H9 (cell line): ENCODE measurements around the gene SHMT1. TPM values are rescaled to one million over a fixed set of nuclear protein-coding genes. Genes with fewer than 3 reads are reported as not detected.
A peak's percentile ranks its signal among the peaks of the same experiment; 100 is the strongest.

ENCODE experiments used
- DNase-seq: peaks from one replicate; pipeline ENCODE4 v3.0.0-alpha.2; 2017
- H2AFZ ChIP-seq: one replicate; pipeline ENCODE4 v1.6.1; 2013; ENCODE audit warnings: mild to moderate bottlenecking, low read length, control low read depth, moderate library complexity
- H2AK5ac ChIP-seq: 2 replicates; pipeline ENCODE4 v1.6.1; 2013; ENCODE audit warnings: low read length, control low read depth, mixed read lengths; ENCODE audit not compliant: insufficient read length
- H2BK120ac ChIP-seq: one replicate; pipeline ENCODE4 v1.6.1; 2013; ENCODE audit warnings: low read depth, mild to moderate bottlenecking, low read length, control low read depth, inconsistent platforms; ENCODE audit not compliant: poor library complexity, severe bottlenecking
- H2BK12ac ChIP-seq: 2 replicates; pipeline ENCODE4 v1.6.1; 2013; ENCODE audit warnings: low read length, control low read depth, mixed read lengths, low read depth; ENCODE audit not compliant: insufficient read length
- H2BK15ac ChIP-seq: 2 replicates; pipeline ENCODE4 v1.6.1; 2013; ENCODE audit warnings: low read depth, low read length, control low read depth
- H2BK20ac ChIP-seq: one replicate; pipeline ENCODE4 v1.6.1; 2013; ENCODE audit warnings: low read depth, mild to moderate bottlenecking, low read length, control low read depth, inconsistent platforms; ENCODE audit not compliant: poor library complexity, severe bottlenecking
- H2BK5ac ChIP-seq: 2 replicates; pipeline ENCODE4 v1.6.1; 2013; ENCODE audit warnings: low read length, control low read depth, mixed read lengths; ENCODE audit not compliant: insufficient read length
- H3K14ac ChIP-seq: 2 replicates; pipeline ENCODE4 v1.6.1; 2013; ENCODE audit warnings: low read length, control low read depth; ENCODE audit not compliant: insufficient read depth
- H3K18ac ChIP-seq: 2 replicates; pipeline ENCODE4 v1.6.1; 2013; ENCODE audit warnings: low read depth, mild to moderate bottlenecking, mixed read lengths, low read length, control low read depth; ENCODE audit not compliant: insufficient read length
- H3K23ac ChIP-seq: 2 replicates; pipeline ENCODE4 v1.6.1; 2013; ENCODE audit warnings: low read length, control low read depth, mixed read lengths, low read depth; ENCODE audit not compliant: insufficient read length
- H3K23me2 ChIP-seq: 2 replicates; pipeline ENCODE4 v1.6.1; 2013; ENCODE audit warnings: low read depth, mild to moderate bottlenecking, mixed read lengths, low read length, control low read depth; ENCODE audit not compliant: insufficient read length, poor library complexity, severe bottlenecking
- H3K27ac ChIP-seq: 2 replicates; pipeline ENCODE4 v1.5.1; 2013; ENCODE audit warnings: low read length, control low read depth, mixed read lengths, low read depth; ENCODE audit not compliant: insufficient read length
- H3K27me3 ChIP-seq: 2 replicates; pipeline ENCODE4 v1.6.1; 2013; ENCODE audit warnings: low read length, control low read depth, inconsistent platforms; ENCODE audit not compliant: insufficient read depth
- H3K4ac ChIP-seq: 2 replicates; pipeline ENCODE4 v1.6.1; 2013; ENCODE audit warnings: low read depth, mild to moderate bottlenecking, control low read depth, inconsistent platforms, low read length, moderate library complexity
- H3K4me1 ChIP-seq: 2 replicates; pipeline ENCODE4 v1.6.1; 2013; ENCODE audit warnings: low read length, control low read depth, inconsistent platforms; ENCODE audit not compliant: insufficient read depth
- H3K4me2 ChIP-seq: 2 replicates; pipeline ENCODE4 v1.6.1; 2013; ENCODE audit warnings: low read length, control low read depth, mixed read lengths; ENCODE audit not compliant: insufficient read length, insufficient read depth
- H3K56ac ChIP-seq: 2 replicates; pipeline ENCODE4 v1.6.1; 2013; ENCODE audit warnings: low read depth, mild to moderate bottlenecking, mixed read lengths, low read length, control low read depth; ENCODE audit not compliant: insufficient read length
- H3K79me1 ChIP-seq: 2 replicates; pipeline ENCODE4 v1.6.1; 2013; ENCODE audit warnings: low read depth, mild to moderate bottlenecking, moderate library complexity, low read length, control low read depth, inconsistent platforms; ENCODE audit not compliant: insufficient read depth, poor library complexity, severe bottlenecking
- H3K79me2 ChIP-seq: 2 replicates; pipeline ENCODE4 v1.6.1; 2013; ENCODE audit warnings: low read length, control low read depth, inconsistent platforms; ENCODE audit not compliant: insufficient read depth
- H3K9ac ChIP-seq: 2 replicates; pipeline ENCODE4 v1.6.1; 2013; ENCODE audit warnings: low read length, control low read depth, mixed read lengths; ENCODE audit not compliant: insufficient read length; ENCODE audit errors: extremely low read depth
- H3K9me3 ChIP-seq: one replicate; pipeline ENCODE4 v1.6.1; 2013; ENCODE audit warnings: low read depth, low read length, inconsistent platforms; ENCODE audit not compliant: control insufficient read depth
- H3T11ph ChIP-seq: one replicate; pipeline ENCODE4 v1.6.1; 2013; ENCODE audit warnings: mild to moderate bottlenecking, low read length, control low read depth, inconsistent platforms
- H4K20me1 ChIP-seq: one replicate; pipeline ENCODE4 v1.6.1; 2013; ENCODE audit not compliant: control insufficient read depth, insufficient read length, insufficient read depth
- H4K5ac ChIP-seq: 2 replicates; pipeline ENCODE4 v1.6.1; 2013; ENCODE audit warnings: low read depth, mild to moderate bottlenecking, mixed read lengths, low read length, control low read depth; ENCODE audit not compliant: insufficient read length
- H4K8ac ChIP-seq: replicated peaks from 2 replicates; pipeline ENCODE4 v1.6.1; 2013; ENCODE audit warnings: low read length, control low read depth, mixed read lengths, low read depth; ENCODE audit not compliant: insufficient read length
- H4K91ac ChIP-seq: 2 replicates; pipeline ENCODE4 v1.6.1; 2013; ENCODE audit warnings: low read depth, mild to moderate bottlenecking, moderate library complexity, mixed read lengths, low read length, control low read depth; ENCODE audit not compliant: insufficient read length
- H3K27ac Mint-ChIP-seq, 3 experiments: 2 replicates in 2 of 3; 3 replicates in 1 of 3; pipeline ENCODE4 v1.8.0; 2020 to 2021; ENCODE audit warnings: mixed read lengths in 3 of 3, mild to moderate bottlenecking in 1 of 3, moderate library complexity in 1 of 3
- H3K27me3 Mint-ChIP-seq: 2 replicates; pipeline ENCODE4 v1.8.0; 2021; ENCODE audit warnings: low read depth, mild to moderate bottlenecking, moderate library complexity, mixed read lengths
- H3K36me3 Mint-ChIP-seq, 3 experiments: 2 replicates in 2 of 3; 3 replicates in 1 of 3; pipeline ENCODE4 v1.8.0; 2020 to 2021; ENCODE audit warnings: low read depth in 3 of 3, mixed read lengths in 3 of 3; ENCODE audit not compliant: insufficient read depth in 1 of 3
- H3K4me1 Mint-ChIP-seq, 2 experiments: 2 replicates each; pipeline ENCODE4 v1.8.0; 2020; ENCODE audit warnings: mixed read lengths in 2 of 2
- H3K4me3 Mint-ChIP-seq, 2 experiments: 2 replicates in 1 of 2; 3 replicates in 1 of 2; pipeline ENCODE4 v1.8.0; 2020 to 2021; ENCODE audit warnings: mild to moderate bottlenecking in 2 of 2, mixed read lengths in 2 of 2, moderate library complexity in 1 of 2
- H3K9me3 Mint-ChIP-seq, 2 experiments: 2 replicates in 1 of 2; 3 replicates in 1 of 2; pipeline ENCODE4 v1.8.0; 2020; ENCODE audit warnings: mild to moderate bottlenecking in 2 of 2, mixed read lengths in 2 of 2, moderate library complexity in 1 of 2
- CTCF ChIP-seq: fragments of 200-600 bp; sonication (generic); conservative IDR thresholded peaks from 3 replicates; pipeline ENCODE4 v1.8.0; 2021; ENCODE audit warnings: antibody characterized with exemption, mild to moderate bottlenecking
- WGBS: extraction: QIAGEN DNeasy Blood & Tissue Kit; methylation state at CpG from one replicate; pipeline ENCODE4 v1.1.7; 2013; ENCODE audit warnings: missing lambda C conversion rate, low lambda C conversion rate, mixed read lengths; ENCODE audit not compliant: insufficient read length; ENCODE audit errors: extremely low coverage; 5-methylcytosine and 5-hydroxymethylcytosine counted together
- total RNA-seq: library from RNA; stranded (reverse); gene quantifications from 2 replicates; pipeline ENCODE4 v1.2.1, GENCODE V29; 2021

The SHMT1 gene
- total RNA-seq, 1 experiment from 2014 or later = 42.8 TPM

GRCh38 chr17:18356624-18357023, 6.7 kb downstream of the SHMT1 start:
- Histone ChIP-seq H2AFZ (no peak overlapping the region), H4K20me1 (no peaks in the 10 kb centered on the region), H2AK5ac (no peak overlapping the region), H3K4me2 (no peak overlapping the region), H3K27me3 (no peaks in the 10 kb centered on the region), H3K4me1 (no peaks in the 10 kb centered on the region), H3K4ac (no peak overlapping the region), H3K56ac (no peak overlapping the region), H2BK12ac (no peak overlapping the region), H2BK5ac (no peak overlapping the region), H2BK20ac (no peak overlapping the region), H4K8ac (no peak overlapping the region), H3K79me1 (peaks cover 3% of the 10 kb centered on the region), H2BK15ac (no peak overlapping the region), H3K23me2 (no peaks in the 10 kb centered on the region), H3K9ac (no peak overlapping the region), H3K18ac (no peak overlapping the region), H3T11ph (no peak overlapping the region), H3K23ac (no peak overlapping the region), H3K9me3 (no peaks in the 10 kb centered on the region), H3K27ac (no peak overlapping the region), H4K5ac (no peak overlapping the region), H4K91ac (no peak overlapping the region), H2BK120ac (no peak overlapping the region), H3K79me2 (peaks cover 4% of the 10 kb centered on the region; the same call in 1 of the 2 replicates), H3K14ac (no peak overlapping the region)
- WGBS = no CpG with 5 or more reads among the region's 10 CpGs
- Mint-ChIP-seq H3K27me3 (no peaks in the 10 kb centered on the region), H3K27ac (peak overlapping the region in 1 of 3 experiments; percentile 65; a peak in 3 of 7 replicates), H3K4me1 (no peaks in the 10 kb centered on the region), H3K4me3 (no peak overlapping the region), H3K36me3 (peaks cover 25 to 65% (median 55%) of the 10 kb centered on the region in 3 experiments; a peak in 6 of 7 replicates), H3K9me3 (no peaks in the 10 kb centered on the region)
- DNase-seq = no peak
- TF ChIP-seq CTCF = no peak
